ENCODE measurements around the gene HAT1.

The HAT1 gene

DNA sequence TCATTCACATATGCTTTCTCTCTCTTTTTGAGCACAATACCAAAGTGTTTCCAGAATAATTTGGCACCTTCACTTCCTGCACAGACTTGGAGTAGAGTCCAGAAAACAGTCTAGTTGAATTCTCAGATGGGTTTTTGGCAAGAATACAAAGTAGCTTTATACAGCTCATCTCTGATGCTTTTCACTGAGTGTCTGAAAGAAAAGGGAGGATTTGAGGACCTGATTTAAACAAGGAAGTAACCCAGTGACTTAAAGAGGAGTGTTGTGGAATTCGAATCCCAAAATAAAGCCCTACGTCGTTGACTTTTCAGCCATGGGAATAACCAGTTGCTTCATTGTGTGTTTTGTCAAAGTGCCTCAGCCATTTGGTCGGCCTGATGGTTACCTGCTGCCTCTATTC is 109.3 kb downstream of the HAT1 start:
- in situ Hi-C loops (cut with HindIII; ENCODE audit: low sequenced_read_pairs) = no loop called here
- no peak for DNase-seq (ENCODE audit: low read depth)
- H3K4me3 ChIP-seq (ENCODE audit: low read depth, low read length) = no peak overlapping the region
- no peak for TF ChIP-seq CTCF (IDR thresholded peaks at IDR 0.05; ENCODE audit: low read depth, low read length, missing control alignments)
